Measurements from ENCODE around the gene TXN2. TPM values are rescaled to one million over a fixed set of nuclear protein-coding genes. Genes with fewer than 3 reads are reported as not detected.
A peak's percentile ranks its signal among the peaks of the same experiment; 100 is the strongest.

TXN2 gene
- total RNA-seq, 1 donor = 14.7 TPM

DNA sequence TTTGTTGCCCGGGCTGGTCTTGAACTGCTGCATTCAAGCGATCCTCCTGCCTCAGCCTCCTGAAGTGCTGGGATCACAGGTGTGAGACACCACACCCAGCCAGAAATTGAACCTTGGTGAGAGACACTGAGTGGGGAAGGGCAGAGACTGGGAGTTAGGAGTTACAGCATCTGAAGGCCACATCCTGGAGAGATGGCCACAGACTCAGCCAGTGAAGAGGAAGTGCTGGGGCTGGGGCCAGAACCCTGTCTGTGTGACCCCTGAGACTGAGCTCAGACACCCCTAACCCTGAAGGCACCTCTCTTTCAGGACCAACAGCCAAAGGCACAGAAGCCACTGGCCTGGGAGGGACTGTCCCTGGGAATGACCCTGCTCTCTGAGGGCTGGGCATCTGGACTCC, 33.8 kb downstream of the TXN2 start:
- TF ChIP-seq, protein P1, sequence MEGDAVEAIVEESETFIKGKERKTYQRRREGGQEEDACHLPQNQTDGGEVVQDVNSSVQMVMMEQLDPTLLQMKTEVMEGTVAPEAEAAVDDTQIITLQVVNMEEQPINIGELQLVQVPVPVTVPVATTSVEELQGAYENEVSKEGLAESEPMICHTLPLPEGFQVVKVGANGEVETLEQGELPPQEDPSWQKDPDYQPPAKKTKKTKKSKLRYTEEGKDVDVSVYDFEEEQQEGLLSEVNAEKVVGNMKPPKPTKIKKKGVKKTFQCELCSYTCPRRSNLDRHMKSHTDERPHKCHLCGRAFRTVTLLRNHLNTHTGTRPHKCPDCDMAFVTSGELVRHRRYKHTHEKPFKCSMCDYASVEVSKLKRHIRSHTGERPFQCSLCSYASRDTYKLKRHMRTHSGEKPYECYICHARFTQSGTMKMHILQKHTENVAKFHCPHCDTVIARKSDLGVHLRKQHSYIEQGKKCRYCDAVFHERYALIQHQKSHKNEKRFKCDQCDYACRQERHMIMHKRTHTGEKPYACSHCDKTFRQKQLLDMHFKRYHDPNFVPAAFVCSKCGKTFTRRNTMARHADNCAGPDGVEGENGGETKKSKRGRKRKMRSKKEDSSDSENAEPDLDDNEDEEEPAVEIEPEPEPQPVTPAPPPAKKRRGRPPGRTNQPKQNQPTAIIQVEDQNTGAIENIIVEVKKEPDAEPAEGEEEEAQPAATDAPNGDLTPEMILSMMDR (IDR thresholded peaks at IDR 0.05; ENCODE audit: insufficient read depth, low read depth, low read length) = no peak
- DNase-seq (ENCODE audit: low read depth) = no peak
- H3K4me3 ChIP-seq (ENCODE audit: low read depth, low read length) = no peak overlapping the region

DNA sequence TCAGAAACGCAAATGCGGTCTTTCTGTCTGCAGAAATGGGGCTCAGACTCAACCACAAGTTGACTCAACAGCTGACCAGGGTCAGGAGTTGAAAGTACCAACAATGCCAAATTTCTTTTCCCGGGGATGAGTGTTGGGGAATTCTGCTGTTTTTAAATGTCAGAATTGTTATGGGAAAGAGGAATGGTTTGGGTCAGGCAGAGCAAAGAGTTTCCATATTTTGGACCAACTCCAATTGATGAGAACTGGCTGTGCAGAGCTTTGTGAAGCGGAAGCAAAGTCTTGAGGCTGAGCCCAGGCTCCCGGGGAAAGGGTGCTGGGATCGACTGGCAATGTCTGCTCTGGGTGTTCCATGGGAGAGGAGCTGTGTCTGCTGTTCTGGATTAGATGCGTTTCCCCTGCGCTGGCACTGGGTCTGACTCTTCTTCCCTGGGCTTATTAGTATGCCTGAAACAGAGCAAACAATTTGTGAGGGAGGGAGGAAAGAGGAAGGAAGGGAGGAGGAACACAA, 36.2 kb downstream of the TXN2 start:
- no peak overlapping the region for H3K4me3 ChIP-seq (ENCODE audit: low read depth, low read length)
- TF ChIP-seq, protein P1 (IDR thresholded peaks at IDR 0.05; ENCODE audit: insufficient read depth, low read depth, low read length) = no peak

DNA sequence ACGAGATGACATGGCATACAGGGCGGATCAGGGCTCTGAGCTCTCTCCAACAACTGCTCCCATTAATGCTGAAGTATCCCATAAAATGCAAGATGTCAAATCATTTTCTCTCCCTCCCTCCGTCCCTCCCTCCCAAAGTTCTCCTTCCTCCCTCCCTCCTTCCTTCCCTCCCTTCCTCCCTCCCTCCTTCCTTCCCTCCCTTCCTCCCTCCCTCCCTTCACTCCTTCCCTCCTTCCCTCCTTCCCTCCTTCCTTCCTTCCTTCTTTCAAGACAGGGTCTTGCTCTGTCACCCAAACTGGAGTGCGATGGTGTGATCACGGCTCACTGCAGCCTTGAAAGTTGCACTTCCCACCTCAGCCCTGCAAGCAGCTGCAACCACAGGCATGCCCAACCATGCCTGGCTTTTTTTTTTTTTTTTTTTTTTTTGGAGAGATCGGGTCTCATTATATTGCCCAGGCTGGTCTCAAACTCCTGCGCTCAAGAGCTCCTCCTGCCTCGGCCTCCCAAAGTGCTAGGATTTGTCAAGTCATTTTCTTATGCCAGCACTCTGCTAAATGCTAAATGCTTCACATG, 38.2 kb downstream of the TXN2 start:
- TF ChIP-seq, protein P1 (IDR thresholded peaks at IDR 0.05; ENCODE audit: insufficient read depth, low read depth, low read length) = no peak
- DNase-seq (ENCODE audit: low read depth) = peak; percentile 53
- no peak overlapping the region for H3K4me3 ChIP-seq (ENCODE audit: low read depth, low read length)

More for the DNA sequence above, 36.2 kb downstream of the TXN2 start:
- peak; percentile 98 for DNase-seq (ENCODE audit: low read depth)

DNA sequence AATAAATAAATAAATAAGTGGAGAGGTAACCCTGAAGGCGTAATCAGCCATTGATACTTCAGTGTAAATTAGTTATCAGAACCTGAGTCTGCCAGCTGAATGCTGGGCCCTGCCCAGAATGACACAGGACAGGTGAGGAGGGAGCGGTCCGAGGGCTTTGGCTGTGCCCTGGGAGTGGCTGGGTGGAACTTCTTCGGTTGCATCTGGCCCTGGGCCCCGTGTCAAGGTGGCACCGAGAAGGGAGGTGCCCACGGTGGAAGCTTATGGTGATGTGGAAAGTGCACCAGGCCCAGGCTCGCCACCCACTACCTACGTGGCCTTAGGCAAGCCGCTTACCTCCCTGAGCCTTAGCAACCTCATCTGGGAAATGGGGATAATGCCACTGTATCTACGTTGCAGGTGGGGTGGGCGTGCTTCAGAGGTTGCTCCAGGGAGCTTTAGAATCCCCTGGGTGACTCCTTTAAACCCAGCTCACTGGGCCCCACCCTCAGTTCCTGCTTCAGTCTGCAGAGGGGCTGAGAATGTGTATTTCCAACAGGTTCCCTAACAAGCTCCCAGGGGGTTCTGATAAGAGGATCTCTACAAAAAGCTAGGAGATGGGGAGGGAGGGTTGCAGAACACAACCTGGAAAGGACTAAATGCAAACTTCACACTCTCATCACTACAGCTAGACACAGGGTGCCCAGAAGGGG, 38.8 kb downstream of the TXN2 start:
- no peak for DNase-seq (ENCODE audit: low read depth)
- TF ChIP-seq, protein P1 (IDR thresholded peaks at IDR 0.05; ENCODE audit: insufficient read depth, low read depth, low read length) = no peak
- H3K4me3 ChIP-seq (ENCODE audit: low read depth, low read length) = no peak overlapping the region

DNA sequence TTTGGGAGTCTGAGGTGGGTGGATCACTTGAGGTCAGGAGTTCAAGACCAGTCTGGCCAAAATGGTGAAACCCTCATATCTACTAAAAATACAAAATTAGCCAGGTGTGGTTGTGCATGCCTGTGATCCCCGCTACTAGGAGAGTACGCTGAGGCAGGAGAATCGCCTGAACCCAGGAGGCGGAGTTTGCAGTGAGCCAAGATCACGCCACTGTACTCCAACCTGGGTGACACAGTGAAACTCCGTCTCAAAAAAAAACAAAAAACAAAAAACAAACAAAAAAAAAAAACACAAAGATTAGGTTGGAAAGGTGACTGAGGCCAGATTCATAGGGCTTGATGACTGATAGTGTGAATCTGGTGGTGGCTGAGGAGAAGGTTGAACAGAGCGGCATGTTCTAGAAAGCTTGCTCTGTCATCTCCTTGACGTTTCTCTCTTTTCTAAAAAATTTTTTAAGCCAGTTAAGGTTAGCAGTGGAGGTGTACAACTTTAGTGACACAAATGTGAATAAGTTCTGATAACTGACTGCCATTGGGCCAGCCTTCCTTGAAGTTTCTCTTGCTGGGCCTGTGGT, 40.9 kb downstream of the TXN2 start:
- TF ChIP-seq, protein P1 (IDR thresholded peaks at IDR 0.05; ENCODE audit: insufficient read depth, low read depth, low read length) = no peak
- no peak overlapping the region for H3K4me3 ChIP-seq (ENCODE audit: low read depth, low read length)

DNA sequence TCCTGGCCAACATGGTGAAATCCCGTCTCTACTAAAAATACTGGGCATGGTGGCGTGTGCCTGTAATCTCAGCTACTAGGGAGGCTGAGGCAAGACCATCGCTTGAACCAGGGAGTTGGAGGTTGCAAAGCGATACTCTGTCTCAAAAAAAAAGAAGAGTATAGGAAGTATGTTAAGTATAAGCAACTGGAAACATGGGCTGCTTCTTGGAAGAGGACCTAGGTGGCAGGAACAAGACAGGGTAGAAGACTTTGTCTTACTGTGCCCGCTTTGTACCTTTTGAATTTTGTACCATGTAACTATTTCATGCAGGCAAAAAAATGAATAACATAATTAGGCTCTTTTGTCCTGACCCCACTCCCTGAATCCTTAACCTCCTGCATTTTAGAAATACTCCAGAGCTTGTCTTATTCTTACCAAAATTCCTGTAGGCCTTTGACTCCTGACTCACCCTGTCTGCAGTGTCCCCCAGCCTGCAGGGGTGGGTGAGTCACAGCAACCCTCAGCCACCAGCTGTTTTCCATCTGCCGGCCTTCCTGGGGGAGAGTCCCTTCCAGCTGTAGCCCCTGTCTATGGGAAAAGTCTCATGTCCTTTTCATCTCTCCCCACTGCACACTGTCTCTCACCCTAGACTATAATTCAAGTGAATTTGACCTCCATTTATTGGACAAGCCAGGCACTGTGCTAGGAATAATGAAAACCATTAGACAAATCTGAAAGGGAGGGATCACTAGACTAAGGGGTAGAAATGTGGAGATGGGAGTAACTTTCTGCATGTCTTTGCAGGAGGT, 41.8 kb downstream of the TXN2 start:
- H3K4me3 ChIP-seq (ENCODE audit: low read depth, low read length) = no peak overlapping the region
- peak; percentile 98 for DNase-seq (ENCODE audit: low read depth)
- TF ChIP-seq, protein P1 (IDR thresholded peaks at IDR 0.05; ENCODE audit: insufficient read depth, low read depth, low read length) = no peak

More for the DNA sequence above, 40.9 kb downstream of the TXN2 start:
- DNase-seq (ENCODE audit: low read depth) = no peak

All from fibroblast of villous mesenchyme (primary cell).